ENCODE results near the gene MYO7A.

DNA sequence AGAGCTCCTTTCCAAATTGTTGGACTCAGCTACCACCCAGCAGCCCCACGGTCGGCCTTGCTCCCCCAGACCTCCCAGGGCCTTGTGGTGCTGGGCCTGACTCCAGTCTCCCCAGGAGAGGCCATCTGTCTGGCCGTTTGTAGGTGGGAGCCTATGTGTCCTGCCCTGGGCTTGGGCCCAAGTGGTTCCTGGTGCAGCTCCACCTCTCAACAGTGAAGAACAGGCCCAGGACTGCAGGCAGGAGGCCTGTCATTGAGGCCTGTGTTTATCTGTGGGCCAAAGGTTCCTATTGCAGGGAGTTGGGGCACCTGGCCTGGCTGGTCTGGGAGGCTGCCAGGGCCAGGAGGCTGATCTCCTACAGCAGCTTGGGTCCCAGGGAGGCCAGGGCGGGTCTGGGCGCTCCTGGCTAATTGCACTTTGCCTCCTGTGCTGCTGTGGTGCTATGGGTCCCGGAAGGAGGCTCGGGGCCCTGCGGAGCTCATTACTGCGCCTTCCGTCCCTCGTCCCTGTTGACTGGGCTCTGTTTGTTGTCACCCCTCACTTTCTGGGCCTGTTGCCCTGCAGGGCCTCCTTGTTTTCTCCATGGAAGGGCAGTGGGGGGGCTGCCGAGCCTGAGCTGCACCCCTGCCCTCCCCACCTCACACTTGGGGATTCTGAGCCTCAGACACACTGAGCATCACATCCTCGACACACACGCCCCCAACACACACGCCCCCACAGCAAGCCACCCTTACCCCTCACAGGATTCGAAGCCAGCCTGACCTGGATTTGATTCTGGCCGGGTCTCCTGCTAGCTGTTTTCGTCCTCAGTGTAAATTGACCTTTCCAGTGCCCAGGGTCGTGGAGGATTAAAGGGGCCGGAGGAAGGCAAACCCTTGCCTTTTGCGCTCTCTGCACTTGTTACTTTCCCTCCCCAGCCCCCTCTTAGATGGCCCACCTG lies 32.2 kb upstream of the MYO7A start:
- TF ChIP-seq, protein P1, sequence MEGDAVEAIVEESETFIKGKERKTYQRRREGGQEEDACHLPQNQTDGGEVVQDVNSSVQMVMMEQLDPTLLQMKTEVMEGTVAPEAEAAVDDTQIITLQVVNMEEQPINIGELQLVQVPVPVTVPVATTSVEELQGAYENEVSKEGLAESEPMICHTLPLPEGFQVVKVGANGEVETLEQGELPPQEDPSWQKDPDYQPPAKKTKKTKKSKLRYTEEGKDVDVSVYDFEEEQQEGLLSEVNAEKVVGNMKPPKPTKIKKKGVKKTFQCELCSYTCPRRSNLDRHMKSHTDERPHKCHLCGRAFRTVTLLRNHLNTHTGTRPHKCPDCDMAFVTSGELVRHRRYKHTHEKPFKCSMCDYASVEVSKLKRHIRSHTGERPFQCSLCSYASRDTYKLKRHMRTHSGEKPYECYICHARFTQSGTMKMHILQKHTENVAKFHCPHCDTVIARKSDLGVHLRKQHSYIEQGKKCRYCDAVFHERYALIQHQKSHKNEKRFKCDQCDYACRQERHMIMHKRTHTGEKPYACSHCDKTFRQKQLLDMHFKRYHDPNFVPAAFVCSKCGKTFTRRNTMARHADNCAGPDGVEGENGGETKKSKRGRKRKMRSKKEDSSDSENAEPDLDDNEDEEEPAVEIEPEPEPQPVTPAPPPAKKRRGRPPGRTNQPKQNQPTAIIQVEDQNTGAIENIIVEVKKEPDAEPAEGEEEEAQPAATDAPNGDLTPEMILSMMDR (IDR thresholded peaks at IDR 0.05): no peak
- no peak for TF ChIP-seq ZFX (IDR thresholded peaks at IDR 0.05; ENCODE audit: borderline replicate concordance)
